ENCODE results near the gene GDF9. TPM values are rescaled to one million over a fixed set of nuclear protein-coding genes. Genes with fewer than 3 reads are reported as not detected.
"Not testable (repeated sequence)": the region's sequence is repeated elsewhere in the genome, so short reads cannot be mapped to it uniquely, and the experiment has no call there.

Gene GDF9
- polyA plus RNA-seq, 1 donor: 0.51 TPM

- DNase-seq; H3K36me3 ChIP-seq (ENCODE audit: control insufficient read depth, insufficient read depth, low read length); H3K27ac ChIP-seq (ENCODE audit: low read length); H3K27me3 ChIP-seq (ENCODE audit: control insufficient read depth, insufficient read depth, low read length); H3K9me3 ChIP-seq (ENCODE audit: control insufficient read depth, low read depth, low read length); H3K4me1 ChIP-seq (ENCODE audit: control insufficient read depth, insufficient read depth, low read length); H3K4me3 ChIP-seq (ENCODE audit: low read length): not testable (repeated sequence)
- no CpG with 5 or more reads among the region's 5 CpGs for WGBS (ENCODE audit: insufficient coverage, low lambda C conversion rate)
These were observed 11.3 kb downstream of the GDF9 start for GRCh38 chr5:132854992-132855391.

GRCh38 chr5:132854301-132854700, 12.0 kb downstream of the GDF9 start:
- peaks cover 9% of the 10 kb centered on the region for H3K4me1 ChIP-seq (ENCODE audit: control insufficient read depth, insufficient read depth, low read length)
- H3K9me3 ChIP-seq (ENCODE audit: control insufficient read depth, low read depth, low read length): no peaks in the 10 kb centered on the region
- no peaks in the 10 kb centered on the region for H3K36me3 ChIP-seq (ENCODE audit: control insufficient read depth, insufficient read depth, low read length)
- no peaks in the 10 kb centered on the region for H3K27me3 ChIP-seq (ENCODE audit: control insufficient read depth, insufficient read depth, low read length)
- H3K4me3 ChIP-seq (ENCODE audit: low read length): no peak overlapping the region
- peak in 1 of 2 donors; percentile 50 for DNase-seq
- no peak overlapping the region for H3K27ac ChIP-seq (ENCODE audit: low read length)
- WGBS (ENCODE audit: insufficient coverage, low lambda C conversion rate): no CpG with 5 or more reads among the region's 3 CpGs

DNA sequence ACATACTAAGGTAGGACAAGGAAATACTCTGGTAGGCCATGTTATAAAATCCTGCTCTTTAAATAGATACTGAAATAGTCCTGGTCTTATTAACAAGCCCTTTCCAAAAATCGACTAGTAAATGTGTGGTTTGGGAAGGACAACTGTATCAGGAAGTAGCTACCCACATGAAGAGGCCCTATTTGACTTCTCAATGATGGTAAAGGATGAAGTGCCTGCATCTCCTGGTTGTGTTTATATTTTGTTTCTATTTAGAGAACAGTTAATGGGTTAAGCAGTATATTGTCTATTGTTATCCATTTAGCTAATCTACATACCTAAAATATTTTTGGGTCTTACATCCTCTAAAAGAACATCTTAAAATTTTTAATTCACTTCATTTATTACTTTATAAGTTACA, 12.5 kb downstream of the GDF9 start:
- Histone ChIP-seq H3K4me1 (ENCODE audit: control insufficient read depth, insufficient read depth, low read length) (peaks cover 13% of the 10 kb centered on the region), H3K9me3 (ENCODE audit: control insufficient read depth, low read depth, low read length) (no peaks in the 10 kb centered on the region), H3K27ac (ENCODE audit: low read length) (no peak overlapping the region), H3K36me3 (ENCODE audit: control insufficient read depth, insufficient read depth, low read length) (no peaks in the 10 kb centered on the region), H3K27me3 (ENCODE audit: control insufficient read depth, insufficient read depth, low read length) (no peaks in the 10 kb centered on the region), H3K4me3 (ENCODE audit: low read length) (no peak overlapping the region)
- no CpG with 5 or more reads among the region's 1 CpG for WGBS (ENCODE audit: insufficient coverage, low lambda C conversion rate)
- no peak for DNase-seq

DNA sequence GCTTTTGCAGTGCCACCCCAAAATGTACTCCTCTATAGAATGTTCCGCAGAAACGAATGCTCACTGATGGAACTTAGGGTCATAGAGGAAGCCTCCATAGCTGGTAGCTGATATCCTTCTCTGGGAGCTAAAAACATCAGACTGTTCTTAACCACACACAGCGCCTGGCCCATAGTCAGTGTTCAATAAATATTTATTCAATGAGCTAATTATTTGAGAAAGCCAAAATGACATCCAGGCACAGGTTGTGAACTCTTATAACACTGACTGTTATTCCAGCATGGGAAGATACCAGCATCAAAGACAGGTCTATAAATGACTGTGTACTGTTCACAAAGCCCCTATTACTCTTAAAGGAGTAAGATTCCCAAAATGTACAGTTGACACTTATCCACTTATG, 12.9 kb downstream of the GDF9 start:
- H3K27me3 ChIP-seq (ENCODE audit: control insufficient read depth, insufficient read depth, low read length): no peaks in the 10 kb centered on the region
- H3K27ac ChIP-seq (ENCODE audit: low read length): no peak overlapping the region
- H3K36me3 ChIP-seq (ENCODE audit: control insufficient read depth, insufficient read depth, low read length): no peaks in the 10 kb centered on the region
- no peaks in the 10 kb centered on the region for H3K9me3 ChIP-seq (ENCODE audit: control insufficient read depth, low read depth, low read length)
- no peak for DNase-seq
- peaks cover 13% of the 10 kb centered on the region for H3K4me1 ChIP-seq (ENCODE audit: control insufficient read depth, insufficient read depth, low read length)
- no peak overlapping the region for H3K4me3 ChIP-seq (ENCODE audit: low read length)
- WGBS (ENCODE audit: insufficient coverage, low lambda C conversion rate): no CpG with 5 or more reads among the region's 3 CpGs

- Histone ChIP-seq H3K36me3 (ENCODE audit: control insufficient read depth, insufficient read depth, low read length) (no peaks in the 10 kb centered on the region), H3K27ac (ENCODE audit: low read length) (peak overlapping the region; percentile 35), H3K4me1 (ENCODE audit: control insufficient read depth, insufficient read depth, low read length) (peaks cover 13% of the 10 kb centered on the region), H3K4me3 (ENCODE audit: low read length) (no peak overlapping the region), H3K27me3 (ENCODE audit: control insufficient read depth, insufficient read depth, low read length) (no peaks in the 10 kb centered on the region), H3K9me3 (ENCODE audit: control insufficient read depth, low read depth, low read length) (no peaks in the 10 kb centered on the region)
- WGBS (ENCODE audit: insufficient coverage, low lambda C conversion rate): 50% methylated on average over 1 of the region's 2 CpGs
- DNase-seq: no peak
These were observed 16.2 kb downstream of the GDF9 start for GRCh38 chr5:132850066-132850465.

GRCh38 chr5:132849347-132849746, 16.9 kb downstream of the GDF9 start:
- DNase-seq: peak in 1 of 2 donors; percentile 72
- Histone ChIP-seq H3K27me3 (ENCODE audit: control insufficient read depth, insufficient read depth, low read length) (no peaks in the 10 kb centered on the region), H3K4me3 (ENCODE audit: low read length) (no peak overlapping the region), H3K4me1 (ENCODE audit: control insufficient read depth, insufficient read depth, low read length) (peaks cover 13% of the 10 kb centered on the region), H3K9me3 (ENCODE audit: control insufficient read depth, low read depth, low read length) (no peaks in the 10 kb centered on the region), H3K27ac (ENCODE audit: low read length) (peak overlapping the region; percentile 35), H3K36me3 (ENCODE audit: control insufficient read depth, insufficient read depth, low read length) (no peaks in the 10 kb centered on the region)
- WGBS (ENCODE audit: insufficient coverage, low lambda C conversion rate): no CpG with 5 or more reads among the region's 1 CpG

- H3K27ac ChIP-seq (ENCODE audit: low read length): no peak overlapping the region
- H3K4me1 ChIP-seq (ENCODE audit: control insufficient read depth, insufficient read depth, low read length): peaks cover 13% of the 10 kb centered on the region
- H3K4me3 ChIP-seq (ENCODE audit: low read length): no peak overlapping the region
- no peaks in the 10 kb centered on the region for H3K27me3 ChIP-seq (ENCODE audit: control insufficient read depth, insufficient read depth, low read length)
- WGBS (ENCODE audit: insufficient coverage, low lambda C conversion rate): 84% methylated on average over 3 of the region's 8 CpGs
- no peaks in the 10 kb centered on the region for H3K36me3 ChIP-seq (ENCODE audit: control insufficient read depth, insufficient read depth, low read length)
- DNase-seq: no peak
- H3K9me3 ChIP-seq (ENCODE audit: control insufficient read depth, low read depth, low read length): no peaks in the 10 kb centered on the region
These were observed 18.0 kb downstream of the GDF9 start for GRCh38 chr5:132848270-132848669.

DNA sequence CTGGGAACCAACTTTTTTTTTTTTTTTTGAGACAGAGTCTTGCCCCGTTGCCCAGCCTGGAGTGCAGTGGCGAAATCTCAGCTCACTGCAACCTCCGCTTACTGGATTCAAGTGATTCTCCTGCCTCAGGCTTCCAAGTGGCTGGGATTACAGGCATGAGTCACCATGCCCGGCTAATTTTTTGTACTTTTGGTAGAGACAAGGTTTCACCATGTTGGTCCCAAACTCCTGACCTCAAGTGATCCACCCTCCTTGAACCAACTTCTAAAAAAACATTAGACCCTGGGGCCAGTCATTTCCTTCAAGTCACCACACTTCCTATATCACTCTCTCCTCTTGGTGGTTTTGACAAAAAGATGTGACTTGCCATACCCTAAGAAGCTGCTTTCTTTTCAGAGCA, 25.0 kb downstream of the GDF9 start:
- Histone ChIP-seq H3K9me3 (ENCODE audit: control insufficient read depth, low read depth, low read length) (no peaks in the 10 kb centered on the region), H3K4me3 (ENCODE audit: low read length) (no peak overlapping the region), H3K4me1 (ENCODE audit: control insufficient read depth, insufficient read depth, low read length) (peaks cover 49% of the 10 kb centered on the region), H3K27me3 (ENCODE audit: control insufficient read depth, insufficient read depth, low read length) (no peaks in the 10 kb centered on the region), H3K27ac (ENCODE audit: low read length) (peak overlapping the region; percentile 74), H3K36me3 (ENCODE audit: control insufficient read depth, insufficient read depth, low read length) (no peaks in the 10 kb centered on the region)
- WGBS (ENCODE audit: insufficient coverage, low lambda C conversion rate): no CpG with 5 or more reads among the region's 4 CpGs
- no peak for DNase-seq

DNA sequence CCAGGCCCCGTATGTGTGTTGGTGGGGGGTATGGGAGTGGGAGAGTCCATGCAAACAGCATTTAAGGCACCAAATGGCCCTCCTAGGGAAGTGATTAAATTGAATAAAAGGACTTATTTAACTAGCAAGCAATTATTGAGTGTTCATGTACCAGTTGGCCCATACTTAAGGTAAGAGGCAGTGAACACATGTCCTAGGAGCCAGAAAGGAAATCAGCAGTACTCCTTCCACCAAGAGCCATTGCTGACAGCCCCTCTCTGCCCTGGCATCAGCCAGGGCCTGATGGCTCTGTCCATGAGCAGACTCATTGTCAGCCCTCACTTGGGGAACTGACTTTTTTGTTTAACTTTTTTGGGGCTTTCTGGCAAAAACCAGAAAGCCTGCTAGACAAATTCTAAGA, 25.4 kb downstream of the GDF9 start:
- no peaks in the 10 kb centered on the region for H3K9me3 ChIP-seq (ENCODE audit: control insufficient read depth, low read depth, low read length)
- no peaks in the 10 kb centered on the region for H3K27me3 ChIP-seq (ENCODE audit: control insufficient read depth, insufficient read depth, low read length)
- H3K36me3 ChIP-seq (ENCODE audit: control insufficient read depth, insufficient read depth, low read length): no peaks in the 10 kb centered on the region
- DNase-seq: no peak
- H3K4me3 ChIP-seq (ENCODE audit: low read length): no peak overlapping the region
- peaks cover 50% of the 10 kb centered on the region for H3K4me1 ChIP-seq (ENCODE audit: control insufficient read depth, insufficient read depth, low read length)
- peak overlapping the region; percentile 74 for H3K27ac ChIP-seq (ENCODE audit: low read length)
- no CpG with 5 or more reads among the region's 1 CpG for WGBS (ENCODE audit: insufficient coverage, low lambda C conversion rate)

- Histone ChIP-seq H3K4me3 (ENCODE audit: low read length) (no peak overlapping the region), H3K36me3 (ENCODE audit: control insufficient read depth, insufficient read depth, low read length) (no peaks in the 10 kb centered on the region), H3K27ac (ENCODE audit: low read length) (peak overlapping the region; percentile 74), H3K27me3 (ENCODE audit: control insufficient read depth, insufficient read depth, low read length) (no peaks in the 10 kb centered on the region), H3K9me3 (ENCODE audit: control insufficient read depth, low read depth, low read length) (no peaks in the 10 kb centered on the region), H3K4me1 (ENCODE audit: control insufficient read depth, insufficient read depth, low read length) (peaks cover 51% of the 10 kb centered on the region)
- WGBS (ENCODE audit: insufficient coverage, low lambda C conversion rate): no CpG with 5 or more reads among the region's 3 CpGs
- no peak for DNase-seq
These were observed 26.0 kb downstream of the GDF9 start for GRCh38 chr5:132840313-132840712.

GRCh38 chr5:132839426-132840301, 26.6 kb downstream of the GDF9 start:
- H3K4me3 ChIP-seq (ENCODE audit: low read length): no peak overlapping the region
- WGBS (ENCODE audit: insufficient coverage, low lambda C conversion rate): 0% methylated on average over 1 of the region's 8 CpGs
- peaks cover 51% of the 10 kb centered on the region for H3K4me1 ChIP-seq (ENCODE audit: control insufficient read depth, insufficient read depth, low read length)

More at GRCh38 chr5:132839426-132840301, 26.6 kb downstream of the GDF9 start:
- Histone ChIP-seq H3K9me3 (ENCODE audit: control insufficient read depth, low read depth, low read length) (no peaks in the 10 kb centered on the region), H3K27me3 (ENCODE audit: control insufficient read depth, insufficient read depth, low read length) (no peaks in the 10 kb centered on the region), H3K27ac (ENCODE audit: low read length) (peak overlapping the region; percentile 74), H3K36me3 (ENCODE audit: control insufficient read depth, insufficient read depth, low read length) (no peaks in the 10 kb centered on the region)
- DNase-seq: peak; percentile 83 to 93

All from large intestine (tissue), 3 donors.